Parietal lobe (tissue), 2 donors: ENCODE results near the gene TP63. TPM values are rescaled to one million over a fixed set of nuclear protein-coding genes. Genes with fewer than 3 reads are reported as not detected.

Experiments
- small RNA-seq: library from RNA; depleted of rRNA; stranded (forward); fragments of <200 nt; gene quantifications from one replicate; pipeline ENCODE3, GENCODE V24; 2014; ENCODE audit warnings: low replicate concordance
- total RNA-seq: library from RNA; depleted of rRNA; stranded (reverse); fragments of >200 nt; gene quantifications from one replicate; pipeline ENCODE4 v1.2.3, GENCODE V29; 2014

Gene TP63
- total RNA-seq = 0.63 TPM

DNA sequence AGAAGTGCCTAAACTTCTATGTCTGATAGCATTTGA, at the start of gene TP63:
Gene TP63, plus strand, starts transcription at position 17 of the 36 bp plus-strand sequence. CDS start 127 bp downstream, outside the sequence.

Small RNA genes lying within 50 kb of the gene (small RNA-seq; reads per million reads assigned to genes)
- gene AC078809.1 (not detected), gene MIR944 (not detected)
